K562 (cell line): ENCODE data around the gene ATXN8OS. TPM values are rescaled to one million over a fixed set of nuclear protein-coding genes. Genes with fewer than 3 reads are reported as not detected.

Experiments used
- ATAC-seq: fragments of 200-7000 bp; cut with Tn5 transposase; 3 replicates; pipeline ENCODE4 v1.9.1; 2020; ENCODE audit warnings: moderate library complexity
- BruUV-seq: library from RNA; stranded (reverse); fragments of 400-500 nt; replicated peaks from 2 replicates; lab custom pipeline; 2021; lab: Mats Ljungman, UMichigan
- CTCF ChIA-PET: fragments of 300-600 bp; formaldehyde crosslinking; extraction: SDS; loops from one replicate; lab custom pipeline; 2021; ENCODE audit warnings: low intra/inter-chr PET ratio; lab: Yijun Ruan, JAX
- POLR2A ChIA-PET: fragments of 300-600, 350-650 bp; sonication (Branson Sonifier 250); formaldehyde crosslinking; extraction: SDS; loops from one replicate; lab custom pipeline; 2021; ENCODE audit warnings: antibody characterized with exemption, inconsistent platforms; lab: Yijun Ruan, JAX
- DNase-seq, 4 experiments: peaks; one replicate each; pipeline versions ENCODE4 v3.0.0 to v3.0.0-alpha.2; 2011 to 2018; ENCODE audit warnings: low spot score in 3 of 4, mixed read lengths in 3 of 4; ENCODE audit errors: extremely low read depth in 1 of 4
- FAIRE-seq: peaks from 2 replicates; lab custom pipeline; 2011; peaks lifted over from hg19 to GRCh38; lab: Jason Lieb, UNC
- H2AFZ ChIP-seq: 2 replicates; pipeline ENCODE4 v1.6.0; 2011; ENCODE audit warnings: low read depth, low read length, control low read depth, inconsistent platforms
- H3K27ac ChIP-seq: fragments of 200-600 bp; 3 replicates; pipeline ENCODE4 v1.8.0; 2011; ENCODE audit warnings: low read depth, mild to moderate bottlenecking, control low read depth, inconsistent platforms, low read length, moderate library complexity, mixed read lengths; ENCODE audit errors: extremely low read depth
- H3K27me3 ChIP-seq, 2 experiments: fragments of 300-600 bp in 1 of 2; 2 replicates in 1 of 2; 3 replicates in 1 of 2; pipeline versions ENCODE4 v1.6.0 to v1.8.0; 2011; ENCODE audit warnings: inconsistent platforms in 2 of 2, low read length in 2 of 2, mild to moderate bottlenecking in 1 of 2, mixed read lengths in 1 of 2, moderate library complexity in 1 of 2; ENCODE audit not compliant: control insufficient read depth in 2 of 2, insufficient read depth in 2 of 2
- H3K36me3 ChIP-seq: fragments of 300-600 bp; 3 replicates; pipeline ENCODE4 v1.8.0; 2011; ENCODE audit warnings: mild to moderate bottlenecking, low read length, inconsistent platforms; ENCODE audit not compliant: control insufficient read depth, insufficient read depth
- H3K4me1 ChIP-seq, 2 experiments: fragments of 200-600 bp in 1 of 2; replicated peaks in 1 of 2; 2 replicates in 1 of 2; 3 replicates in 1 of 2; pipeline versions ENCODE4 v1.5.1 to v1.8.0; 2011; ENCODE audit warnings: inconsistent platforms in 2 of 2, low read length in 2 of 2, mild to moderate bottlenecking in 1 of 2, mixed read lengths in 1 of 2, moderate library complexity in 1 of 2; ENCODE audit not compliant: control insufficient read depth in 2 of 2, insufficient read depth in 2 of 2
- H3K4me2 ChIP-seq: 2 replicates; pipeline ENCODE4 v1.6.1; 2011; ENCODE audit warnings: low read length, control low read depth, inconsistent platforms, mixed read lengths; ENCODE audit not compliant: insufficient read depth
- H3K4me3 ChIP-seq: fragments of 200-600 bp; sonication (generic), shearing (Covaris generic); 2 replicates; pipeline ENCODE4 v1.5.1; 2016; ENCODE audit warnings: control low read depth, inconsistent platforms
- H3K79me2 ChIP-seq: fragments of 200-600 bp; 3 replicates; pipeline ENCODE4 v1.8.0; 2011; ENCODE audit warnings: low read length, inconsistent platforms; ENCODE audit not compliant: control insufficient read depth, insufficient read depth
- H3K9ac ChIP-seq, 2 experiments: 2 replicates each; pipeline versions ENCODE4 v1.6.0 to v1.6.1; 2011; ENCODE audit warnings: low read depth in 2 of 2, low read length in 2 of 2, control low read depth in 1 of 2, inconsistent platforms in 1 of 2, mild to moderate bottlenecking in 1 of 2, mixed read lengths in 1 of 2; ENCODE audit not compliant: insufficient read depth in 1 of 2
- H3K9me1 ChIP-seq: one replicate; pipeline ENCODE4 v1.6.0; 2011; ENCODE audit warnings: inconsistent platforms, mild to moderate bottlenecking, low read length, moderate library complexity; ENCODE audit not compliant: control insufficient read depth, insufficient read depth
- H3K9me3 ChIP-seq: replicated peaks from 2 replicates; pipeline ENCODE4 v1.5.1; 2011; ENCODE audit warnings: low read depth, low read length, inconsistent platforms; ENCODE audit not compliant: control insufficient read depth, insufficient read depth
- H4K20me1 ChIP-seq: replicated peaks from 2 replicates; pipeline ENCODE4 v1.6.1; 2011; ENCODE audit warnings: low read length, inconsistent platforms, mixed read lengths; ENCODE audit not compliant: control insufficient read depth, insufficient read depth
- CREB1 ChIP-seq, 2 experiments: sonication (generic) in 1 of 2; formaldehyde crosslinking in 1 of 2; IDR thresholded peaks; 2 replicates each; pipeline versions ENCODE4 v1.6.1 to v1.8.0; 2012 to 2022; ENCODE audit warnings: inconsistent platforms in 1 of 2, mild to moderate bottlenecking in 1 of 2, missing genetic modification reagents in 1 of 2, moderate library complexity in 1 of 2
- ERF ChIP-seq: fragments of 450-650 bp; formaldehyde crosslinking; IDR thresholded peaks from 2 replicates; pipeline ENCODE4 v1.4.0; 2020; ENCODE audit warnings: mild to moderate bottlenecking, mixed read lengths
- FOSL1 ChIP-seq: fragments of 200-800 bp; sonication (Bioruptor generic); conservative IDR thresholded peaks from 2 replicates; pipeline ENCODE4 v1.6.1; 2016; ENCODE audit warnings: missing genetic modification characterization, missing compliant biosample characterization
- MED1 ChIP-seq: sonication (generic); formaldehyde crosslinking; IDR thresholded peaks from 2 replicates; pipeline ENCODE4 v1.8.1; 2023; ENCODE audit warnings: missing genetic modification reagents, borderline replicate concordance
- NR2F6 ChIP-seq: fragments of 450-650 bp; formaldehyde crosslinking; IDR thresholded peaks from 2 replicates; pipeline ENCODE4 v1.4.0; 2020; ENCODE audit warnings: mild to moderate bottlenecking
- NRF1 ChIP-seq, 2 experiments: fragments of 450-650 bp; IDR thresholded peaks in 1 of 2; conservative IDR thresholded peaks in 1 of 2; 2 replicates each; pipeline ENCODE4 v1.6.1; 2014; ENCODE audit warnings: mild to moderate bottlenecking in 2 of 2
- RBM39 ChIP-seq: fragments of 200-400 bp; formaldehyde crosslinking; optimal IDR thresholded peaks from 2 replicates; pipeline ENCODE3; 2018; ENCODE audit warnings: low read depth, low read length
- ZFX ChIP-seq: sonication (generic); formaldehyde crosslinking; IDR thresholded peaks from 2 replicates; pipeline ENCODE4 v1.8.0; 2022; ENCODE audit warnings: mild to moderate bottlenecking, missing genetic modification reagents, moderate library complexity
- ZMIZ1 ChIP-seq, 2 experiments: fragments of 150-350 bp in 1 of 2; IDR thresholded peaks; 2 replicates each; pipeline ENCODE4 v1.6.1; 2012 to 2016; ENCODE audit warnings: low read depth in 2 of 2, low read length in 2 of 2, mild to moderate bottlenecking in 1 of 2, moderate library complexity in 1 of 2
- ZNF449 ChIP-seq: fragments of 250-450 bp; sonication (Bioruptor Pico); IDR thresholded peaks from 2 replicates; pipeline ENCODE4 v1.8.0; 2022; ENCODE audit warnings: moderate library complexity, mild to moderate bottlenecking, inconsistent platforms
- ZNF696 ChIP-seq: fragments of 250-450 bp; sonication (Bioruptor Pico); conservative IDR thresholded peaks from 2 replicates; pipeline ENCODE4 v1.4.0; 2020; ENCODE audit warnings: mild to moderate bottlenecking, moderate library complexity
- WGBS: fragments of 100-300 bp; shearing (Covaris generic); methylation state at CpG from one replicate; pipeline ENCODE4 v1.1.6; 2016; ENCODE audit warnings: low coverage, mixed read lengths; ENCODE audit not compliant: insufficient coverage; ENCODE audit errors: missing lambda C conversion rate; 5-methylcytosine and 5-hydroxymethylcytosine counted together
- in situ Hi-C: fragments of 300-500 bp; cut with MboI; formaldehyde crosslinking; loops from 4 replicates; pipeline ENCODE4 v1.15.0; 2018; ENCODE audit warnings: inconsistent platforms, mixed read lengths
- intact Hi-C: fragments of 100-400 bp; cut with micrococcal nuclease; formaldehyde crosslinking; loops from 2 replicates; pipeline ENCODE4 v1.14.2; 2022
- polyA plus RNA-seq, 8 experiments: library from polyadenylated mRNA; depleted of rRNA in 4 of 8; stranded (reverse) in 5 of 8; unstranded in 3 of 8; fragments of >200 nt; fragmentation: Nextera tagmentation in 2 of 8; fragmentation: Illumina TruSeq in 1 of 8; extraction: Ambion mirVana in 2 of 8; extraction: Trizol in 1 of 8; gene quantifications; 2 replicates each; pipeline versions ENCODE4 v1.2.1 to v1.2.3, GENCODE V29; 2011 to 2014; ENCODE audit warnings: inconsistent platforms in 1 of 8, missing spikeins in 1 of 8
- total RNA-seq, 7 experiments: library from RNA; depleted of rRNA in 6 of 7; stranded (reverse); fragments of >200 nt in 6 of 7; fragmentation: Illumina TruSeq in 2 of 7; extraction: Trizol in 2 of 7; gene quantifications; 2 replicates each; pipeline versions ENCODE4 v1.2.1 to v1.2.3, GENCODE V29; 2011 to 2021; ENCODE audit warnings: low replicate concordance in 1 of 7
- TF ChIP-seq, protein P1 (sequence below): fragments of 450-650 bp; IDR thresholded peaks from 2 replicates; pipeline ENCODE4 v1.6.1; 2017; ENCODE audit warnings: antibody characterized with exemption
- TF ChIP-seq, protein P2 (sequence below): fragments of 200-400 bp; formaldehyde crosslinking; IDR thresholded peaks from 2 replicates; pipeline ENCODE4 v1.6.1; 2017; ENCODE audit warnings: mild to moderate bottlenecking, low read depth, low read length, moderate library complexity

Gene ATXN8OS
- total and polyA plus RNA-seq, 9 of the 15 experiments (the other 6 are each of a cell fraction or from before 2014, with no cell fraction given) = not detected

DNA sequence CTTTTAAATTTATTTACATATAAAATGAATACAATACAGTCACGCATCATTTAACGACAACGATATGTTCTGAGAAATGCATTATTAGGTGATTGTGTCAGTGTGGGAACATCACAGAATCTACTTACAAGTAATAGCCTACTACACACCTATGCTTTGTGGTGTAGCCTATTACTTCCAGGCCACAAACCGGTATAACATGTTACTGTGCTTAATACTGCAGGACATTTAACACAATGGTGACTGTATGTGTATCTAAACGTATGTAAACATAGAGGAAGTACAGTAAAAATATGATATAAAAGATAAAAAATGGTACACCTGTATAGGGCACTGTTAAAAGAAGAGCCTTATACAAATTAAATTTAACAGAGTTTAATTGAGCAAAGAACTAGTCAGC, 63.1 kb downstream of the ATXN8OS start:
- H3K9me1 ChIP-seq = no peaks in the 10 kb centered on the region
- BruUV-seq = no TSS peak
- no peak for DNase-seq
- POLR2A ChIA-PET = no interaction called here
- H3K27ac ChIP-seq = no peak overlapping the region
- no peaks in the 10 kb centered on the region for H4K20me1 ChIP-seq
- in situ Hi-C loops = no loop called here
- H3K4me2 ChIP-seq = no peak overlapping the region
- 6% methylated on average over 5 of the region's 5 CpGs for WGBS
- H2AFZ ChIP-seq = no peak overlapping the region
- ATAC-seq = no peak
- intact Hi-C loops = no loop called here
- no peaks in the 10 kb centered on the region for H3K79me2 ChIP-seq
- no peaks in the 10 kb centered on the region for H3K27me3 ChIP-seq
- CTCF ChIA-PET = no interaction called here
- no peaks in the 10 kb centered on the region for H3K4me1 ChIP-seq
- H3K9me3 ChIP-seq = no peaks in the 10 kb centered on the region
- FAIRE-seq = no peak
- no peak overlapping the region for H3K9ac ChIP-seq
- H3K4me3 ChIP-seq = no peak overlapping the region
- H3K36me3 ChIP-seq = no peaks in the 10 kb centered on the region
- TF ChIP-seq ZNF449 (CRISPR knock-in tag) (no peak), ZMIZ1 (IDR thresholded peaks at IDR 0.05; ENCODE audit: low read depth in 2 of 2, low read length in 2 of 2) (no peak), ERF (no peak), NR2F6 (CRISPR knock-in tag) (no peak), MED1 (no peak), ZNF696 (CRISPR knock-in tag) (no peak), NRF1 (conservative IDR thresholded peaks at IDR 0.05 in 1 of 2, IDR thresholded peaks at IDR 0.05 in 1 of 2) (no peak), FOSL1 (no peak), RBM39 (no peak), CREB1 (IDR thresholded peaks at IDR 0.05) (no peak), CREB1 (CRISPR knock-in tag; IDR thresholded peaks at IDR 0.05) (no peak), ZFX (CRISPR knock-in tag) (no peak)
- TF ChIP-seq, protein P1, sequence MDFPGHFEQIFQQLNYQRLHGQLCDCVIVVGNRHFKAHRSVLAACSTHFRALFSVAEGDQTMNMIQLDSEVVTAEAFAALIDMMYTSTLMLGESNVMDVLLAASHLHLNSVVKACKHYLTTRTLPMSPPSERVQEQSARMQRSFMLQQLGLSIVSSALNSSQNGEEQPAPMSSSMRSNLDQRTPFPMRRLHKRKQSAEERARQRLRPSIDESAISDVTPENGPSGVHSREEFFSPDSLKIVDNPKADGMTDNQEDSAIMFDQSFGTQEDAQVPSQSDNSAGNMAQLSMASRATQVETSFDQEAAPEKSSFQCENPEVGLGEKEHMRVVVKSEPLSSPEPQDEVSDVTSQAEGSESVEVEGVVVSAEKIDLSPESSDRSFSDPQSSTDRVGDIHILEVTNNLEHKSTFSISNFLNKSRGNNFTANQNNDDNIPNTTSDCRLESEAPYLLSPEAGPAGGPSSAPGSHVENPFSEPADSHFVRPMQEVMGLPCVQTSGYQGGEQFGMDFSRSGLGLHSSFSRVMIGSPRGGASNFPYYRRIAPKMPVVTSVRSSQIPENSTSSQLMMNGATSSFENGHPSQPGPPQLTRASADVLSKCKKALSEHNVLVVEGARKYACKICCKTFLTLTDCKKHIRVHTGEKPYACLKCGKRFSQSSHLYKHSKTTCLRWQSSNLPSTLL = no peak
- TF ChIP-seq, protein P2, sequence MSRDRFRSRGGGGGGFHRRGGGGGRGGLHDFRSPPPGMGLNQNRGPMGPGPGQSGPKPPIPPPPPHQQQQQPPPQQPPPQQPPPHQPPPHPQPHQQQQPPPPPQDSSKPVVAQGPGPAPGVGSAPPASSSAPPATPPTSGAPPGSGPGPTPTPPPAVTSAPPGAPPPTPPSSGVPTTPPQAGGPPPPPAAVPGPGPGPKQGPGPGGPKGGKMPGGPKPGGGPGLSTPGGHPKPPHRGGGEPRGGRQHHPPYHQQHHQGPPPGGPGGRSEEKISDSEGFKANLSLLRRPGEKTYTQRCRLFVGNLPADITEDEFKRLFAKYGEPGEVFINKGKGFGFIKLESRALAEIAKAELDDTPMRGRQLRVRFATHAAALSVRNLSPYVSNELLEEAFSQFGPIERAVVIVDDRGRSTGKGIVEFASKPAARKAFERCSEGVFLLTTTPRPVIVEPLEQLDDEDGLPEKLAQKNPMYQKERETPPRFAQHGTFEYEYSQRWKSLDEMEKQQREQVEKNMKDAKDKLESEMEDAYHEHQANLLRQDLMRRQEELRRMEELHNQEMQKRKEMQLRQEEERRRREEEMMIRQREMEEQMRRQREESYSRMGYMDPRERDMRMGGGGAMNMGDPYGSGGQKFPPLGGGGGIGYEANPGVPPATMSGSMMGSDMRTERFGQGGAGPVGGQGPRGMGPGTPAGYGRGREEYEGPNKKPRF = no peak
